HL-60 (cell line): Measurements from ENCODE around the gene FAAP20.

Source experiments
- DNase-seq, 2 experiments: peaks; one replicate each; pipeline ENCODE4 v3.0.0-alpha.2; 2010 to 2020; ENCODE audit warnings: low read depth in 1 of 2, low spot score in 1 of 2
- H3K27ac ChIP-seq: fragments of 250-450 bp; sonication (Bioruptor Pico); replicated peaks from 2 replicates; pipeline ENCODE4 v1.5.1; 2020; ENCODE audit warnings: mild to moderate bottlenecking, moderate library complexity
- H3K27me3 ChIP-seq: fragments of 250-450 bp; sonication (Bioruptor Pico); 2 replicates; pipeline ENCODE4 v1.5.1; 2021; ENCODE audit warnings: mild to moderate bottlenecking, moderate library complexity; ENCODE audit not compliant: insufficient read depth, poor library complexity, severe bottlenecking
- H3K4me3 ChIP-seq: replicated peaks from 2 replicates; pipeline ENCODE4 v1.5.1; 2011; ENCODE audit warnings: mild to moderate bottlenecking, control low read depth, low read length; ENCODE audit not compliant: insufficient read depth
- GABPA ChIP-seq: IDR thresholded peaks from 2 replicates; pipeline ENCODE4 v1.6.1; 2012; ENCODE audit warnings: low read depth
- POLR2AphosphoS5 ChIP-seq: IDR thresholded peaks from 2 replicates; pipeline ENCODE4 v1.6.1; 2012; ENCODE audit warnings: low read depth
- SPI1 ChIP-seq: IDR thresholded peaks from 2 replicates; pipeline ENCODE4 v1.6.1; 2012; ENCODE audit warnings: low read depth, mild to moderate bottlenecking, borderline replicate concordance
- TF ChIP-seq, protein P1 (sequence below): IDR thresholded peaks from one replicate; pipeline ENCODE4 v1.5.1; 2011; ENCODE audit warnings: low read length, control low read depth, inconsistent platforms; ENCODE audit not compliant: insufficient read depth
- TF ChIP-seq, protein P2 (sequence below): IDR thresholded peaks from 2 replicates; pipeline ENCODE4 v1.6.1; 2012; ENCODE audit warnings: low read depth; ENCODE audit not compliant: insufficient replicate concordance

Gene FAAP20

DNA sequence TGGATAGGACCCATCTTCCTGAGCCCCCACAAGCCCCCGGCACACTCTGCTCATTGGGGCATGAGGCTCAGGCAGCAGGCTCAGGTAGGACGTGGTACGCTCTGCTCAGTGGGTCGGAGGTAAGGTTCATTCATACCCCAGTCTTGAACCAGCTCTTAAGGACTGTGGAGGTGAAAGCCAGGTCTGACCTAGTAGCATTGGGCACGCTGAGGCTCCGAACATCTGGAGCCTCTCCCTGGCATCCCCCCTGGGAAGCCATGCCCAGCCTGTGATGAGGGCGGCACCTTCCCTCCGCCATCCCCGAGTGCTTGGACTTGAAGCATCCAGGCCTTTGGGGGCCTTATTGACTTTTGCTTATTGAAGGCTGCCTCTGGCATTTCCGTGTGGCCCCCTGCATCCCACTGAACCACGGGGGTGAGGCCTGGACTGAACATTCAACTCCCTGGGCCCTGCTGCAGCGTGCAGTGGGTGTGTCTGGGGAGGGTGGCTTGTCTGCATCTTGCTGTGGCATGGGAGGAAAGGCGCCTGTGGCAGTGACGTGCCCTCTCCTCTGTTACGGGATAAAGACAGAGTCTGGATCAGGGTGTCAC lies 50.0 kb downstream of the FAAP20 start:
- TF ChIP-seq POLR2AphosphoS5: no peak
- TF ChIP-seq SPI1: no peak
- TF ChIP-seq, protein P1, sequence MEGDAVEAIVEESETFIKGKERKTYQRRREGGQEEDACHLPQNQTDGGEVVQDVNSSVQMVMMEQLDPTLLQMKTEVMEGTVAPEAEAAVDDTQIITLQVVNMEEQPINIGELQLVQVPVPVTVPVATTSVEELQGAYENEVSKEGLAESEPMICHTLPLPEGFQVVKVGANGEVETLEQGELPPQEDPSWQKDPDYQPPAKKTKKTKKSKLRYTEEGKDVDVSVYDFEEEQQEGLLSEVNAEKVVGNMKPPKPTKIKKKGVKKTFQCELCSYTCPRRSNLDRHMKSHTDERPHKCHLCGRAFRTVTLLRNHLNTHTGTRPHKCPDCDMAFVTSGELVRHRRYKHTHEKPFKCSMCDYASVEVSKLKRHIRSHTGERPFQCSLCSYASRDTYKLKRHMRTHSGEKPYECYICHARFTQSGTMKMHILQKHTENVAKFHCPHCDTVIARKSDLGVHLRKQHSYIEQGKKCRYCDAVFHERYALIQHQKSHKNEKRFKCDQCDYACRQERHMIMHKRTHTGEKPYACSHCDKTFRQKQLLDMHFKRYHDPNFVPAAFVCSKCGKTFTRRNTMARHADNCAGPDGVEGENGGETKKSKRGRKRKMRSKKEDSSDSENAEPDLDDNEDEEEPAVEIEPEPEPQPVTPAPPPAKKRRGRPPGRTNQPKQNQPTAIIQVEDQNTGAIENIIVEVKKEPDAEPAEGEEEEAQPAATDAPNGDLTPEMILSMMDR: no peak
- no peak for TF ChIP-seq GABPA
- TF ChIP-seq, protein P2, sequence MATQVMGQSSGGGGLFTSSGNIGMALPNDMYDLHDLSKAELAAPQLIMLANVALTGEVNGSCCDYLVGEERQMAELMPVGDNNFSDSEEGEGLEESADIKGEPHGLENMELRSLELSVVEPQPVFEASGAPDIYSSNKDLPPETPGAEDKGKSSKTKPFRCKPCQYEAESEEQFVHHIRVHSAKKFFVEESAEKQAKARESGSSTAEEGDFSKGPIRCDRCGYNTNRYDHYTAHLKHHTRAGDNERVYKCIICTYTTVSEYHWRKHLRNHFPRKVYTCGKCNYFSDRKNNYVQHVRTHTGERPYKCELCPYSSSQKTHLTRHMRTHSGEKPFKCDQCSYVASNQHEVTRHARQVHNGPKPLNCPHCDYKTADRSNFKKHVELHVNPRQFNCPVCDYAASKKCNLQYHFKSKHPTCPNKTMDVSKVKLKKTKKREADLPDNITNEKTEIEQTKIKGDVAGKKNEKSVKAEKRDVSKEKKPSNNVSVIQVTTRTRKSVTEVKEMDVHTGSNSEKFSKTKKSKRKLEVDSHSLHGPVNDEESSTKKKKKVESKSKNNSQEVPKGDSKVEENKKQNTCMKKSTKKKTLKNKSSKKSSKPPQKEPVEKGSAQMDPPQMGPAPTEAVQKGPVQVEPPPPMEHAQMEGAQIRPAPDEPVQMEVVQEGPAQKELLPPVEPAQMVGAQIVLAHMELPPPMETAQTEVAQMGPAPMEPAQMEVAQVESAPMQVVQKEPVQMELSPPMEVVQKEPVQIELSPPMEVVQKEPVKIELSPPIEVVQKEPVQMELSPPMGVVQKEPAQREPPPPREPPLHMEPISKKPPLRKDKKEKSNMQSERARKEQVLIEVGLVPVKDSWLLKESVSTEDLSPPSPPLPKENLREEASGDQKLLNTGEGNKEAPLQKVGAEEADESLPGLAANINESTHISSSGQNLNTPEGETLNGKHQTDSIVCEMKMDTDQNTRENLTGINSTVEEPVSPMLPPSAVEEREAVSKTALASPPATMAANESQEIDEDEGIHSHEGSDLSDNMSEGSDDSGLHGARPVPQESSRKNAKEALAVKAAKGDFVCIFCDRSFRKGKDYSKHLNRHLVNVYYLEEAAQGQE: no peak
- Histone ChIP-seq H3K27me3 (no peaks in the 10 kb centered on the region), H3K27ac (no peak overlapping the region), H3K4me3 (no peak overlapping the region)
- DNase-seq: no peak

DNA sequence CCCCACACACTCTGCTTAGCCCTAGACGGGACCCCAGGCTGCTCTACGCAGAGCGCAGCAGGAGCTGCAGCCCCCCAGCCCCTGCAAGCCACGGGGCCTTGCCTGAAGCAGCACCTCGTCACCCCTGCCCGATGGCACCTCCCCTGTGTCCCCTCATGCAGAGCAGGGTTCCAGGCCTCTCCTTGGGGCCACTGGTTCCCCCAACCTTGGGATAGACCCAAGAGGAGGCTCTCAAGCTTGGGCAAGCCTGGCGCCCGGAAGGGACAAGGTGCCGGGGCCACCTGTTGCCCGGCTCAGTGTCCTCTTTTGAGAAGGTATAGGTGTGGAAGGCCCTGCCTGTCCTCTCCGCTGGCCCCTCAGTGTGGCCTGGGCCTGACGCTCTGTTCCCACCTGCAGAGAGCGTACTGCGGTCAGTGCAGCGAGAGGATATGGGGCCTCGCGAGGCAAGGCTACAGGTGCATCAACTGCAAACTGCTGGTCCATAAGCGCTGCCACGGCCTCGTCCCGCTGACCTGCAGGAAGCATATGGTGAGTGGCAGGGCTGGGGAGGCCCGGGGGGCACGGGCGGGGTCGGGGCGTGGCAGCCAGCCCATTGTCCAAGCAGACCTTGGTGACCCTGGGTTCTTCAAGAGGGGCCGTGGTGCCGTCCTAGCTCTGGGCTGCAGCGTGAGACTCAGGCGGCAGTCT lies 50.6 kb downstream of the FAAP20 start:
- Histone ChIP-seq H3K27ac (no peak overlapping the region), H3K4me3 (no peak overlapping the region), H3K27me3 (no peaks in the 10 kb centered on the region)
- TF ChIP-seq SPI1 (no peak), GABPA (no peak), POLR2AphosphoS5 (no peak)
- TF ChIP-seq, protein P1: no peak
- TF ChIP-seq, protein P2: no peak
- DNase-seq: no peak

DNA sequence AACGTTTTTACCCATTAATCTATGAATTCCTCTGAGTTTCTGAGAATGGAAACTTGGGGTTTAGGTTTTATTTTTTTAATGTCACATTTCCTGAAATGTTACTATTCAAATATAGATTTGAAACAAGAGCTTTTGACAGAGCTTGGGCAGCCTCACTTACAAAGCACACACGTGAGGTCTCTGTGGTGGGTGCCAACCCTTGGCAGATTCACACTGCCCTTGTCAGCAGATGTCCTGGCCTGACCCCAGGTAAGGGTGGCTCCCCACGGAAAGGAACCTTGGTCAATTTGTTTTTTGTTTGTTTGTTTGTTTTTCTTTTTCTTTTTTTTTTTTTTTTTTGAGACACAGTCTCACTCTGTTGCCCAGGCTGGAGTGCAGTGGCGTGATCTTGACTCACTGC lies 53.5 kb downstream of the FAAP20 start:
- Histone ChIP-seq H3K4me3 (no peak overlapping the region), H3K27ac (no peak overlapping the region), H3K27me3 (no peaks in the 10 kb centered on the region)
- TF ChIP-seq, protein P1: no peak
- TF ChIP-seq GABPA: no peak
- TF ChIP-seq POLR2AphosphoS5: no peak
- no peak for TF ChIP-seq SPI1
- TF ChIP-seq, protein P2: no peak
- DNase-seq: no peak
